Measurements from ENCODE around the gene UTS2B. TPM values are rescaled to one million over a fixed set of nuclear protein-coding genes. Genes with fewer than 3 reads are reported as not detected.

Gene UTS2B
- total and polyA plus RNA-seq, 10 of the 15 experiments (the other 5 are each of a cell fraction or from before 2014, with no cell fraction given), result 0.15 to 0.72 (median 0.44) TPM

GRCh38 chr3:191342006-191342405, 11.7 kb upstream of the UTS2B start:
- Histone ChIP-seq H3K27ac (ENCODE audit: control insufficient read depth, insufficient read depth) (no peak overlapping the region), H4K20me1 (ENCODE audit: control insufficient read depth, insufficient read depth) (no peaks in the 10 kb centered on the region; the same call in 1 of the 2 replicates), H3K36me3 (ENCODE audit: control insufficient read depth in 2 of 2, insufficient read depth in 2 of 2, low read length in 1 of 2) (no peaks in the 10 kb centered on the region), H3K79me2 (ENCODE audit: control insufficient read depth, insufficient read depth, low read length) (peaks cover 42% of the 10 kb centered on the region), H2AFZ (ENCODE audit: control insufficient read depth, low read depth, low read length) (no peak overlapping the region), H3K9me3 (replicated peaks; ENCODE audit: control insufficient read depth, insufficient read depth, low read length) (no peaks in the 10 kb centered on the region), H3K4me3 (no peak overlapping the region), H3K4me2 (ENCODE audit: control insufficient read depth, insufficient read depth) (no peak overlapping the region), H3K27me3 (replicated peaks in 1 of 2; ENCODE audit: control insufficient read depth in 2 of 2, insufficient read depth in 2 of 2, low read length in 1 of 2) (no peaks in the 10 kb centered on the region), H3K9ac (ENCODE audit: control insufficient read depth, insufficient read depth, low read length) (no peak overlapping the region), H3K4me1 (ENCODE audit: control insufficient read depth, insufficient read depth, low read length) (peaks cover 3% of the 10 kb centered on the region; the same call in 1 of the 2 replicates)
- ChIA-PET SMC1A (ENCODE audit: uncharacterized antibody, unreplicated experiment) (interaction anchor here (0.7 to 7.9 kb wide), 13 partner anchors 9 to 203 kb away, joined by 3 to 208 read pairs (median 4); no protein-coding TSS in a partner anchor), CTCF (interaction anchor here (0.7 to 0.8 kb wide), 3 partner anchors 11 to 14 kb away, joined by 3 to 7 read pairs (median 3); no protein-coding TSS in a partner anchor), RAD21 (ENCODE audit: unreplicated experiment) (interaction anchor here (0.7 to 7.2 kb wide), 6 partner anchors 9 to 1230 kb away, joined by 3 to 108 read pairs (median 8); no protein-coding TSS in a partner anchor), POLR2A (interaction anchor here (0.6 to 6.8 kb wide), 6 partner anchors 7 to 83 kb away, joined by 3 to 49 read pairs (median 4); no protein-coding TSS in a partner anchor)
- no TSS peak for BruUV-seq (replicated peaks)
- DNase-seq (ENCODE audit: low read depth, low spot score) (no peak), ATAC-seq (no peak), FAIRE-seq (no peak)
- intact Hi-C loops (cut with micrococcal nuclease; ENCODE audit: unreplicated experiment), result no loop called here
- 70% methylated on average over 2 of the region's 2 CpGs for WGBS (ENCODE audit: insufficient coverage, insufficient replicate concordance, low lambda C conversion rate, missing lambda C conversion rate)
- in situ Hi-C loops (cut with MboI), result no loop called here
- TF ChIP-seq CREM (IDR thresholded peaks at IDR 0.05; ENCODE audit: low read depth), result no peak
- no peak for TF ChIP-seq KLF5 (IDR thresholded peaks at IDR 0.05; ENCODE audit: partially characterized antibody)
- no peak for TF ChIP-seq EGR1 (IDR thresholded peaks at IDR 0.05; ENCODE audit: borderline replicate concordance in 1 of 2, low read depth in 2 of 2, low read length in 2 of 2)
- no peak for TF ChIP-seq GABPA (IDR thresholded peaks at IDR 0.05; ENCODE audit: low read depth)
- no peak for TF ChIP-seq ZNF24 (IDR thresholded peaks at IDR 0.05)
- TF ChIP-seq PAX8 (IDR thresholded peaks at IDR 0.05), result no peak
- TF ChIP-seq ZNF207 (IDR thresholded peaks at IDR 0.05; ENCODE audit: borderline replicate concordance), result no peak
- TF ChIP-seq BHLHE40 (IDR thresholded peaks at IDR 0.05; ENCODE audit: borderline replicate concordance in 1 of 2, low read depth in 2 of 2, low read length in 1 of 2), result no peak
- no peak for TF ChIP-seq IKZF1 (conservative IDR thresholded peaks at IDR 0.05)
- no peak for TF ChIP-seq MYC (IDR thresholded peaks at IDR 0.05; ENCODE audit: insufficient read depth, insufficient read length, insufficient replicate concordance, low read length, severe bottlenecking)
- TF ChIP-seq CTCF (IDR thresholded peaks at IDR 0.05 in 2 of 3, conservative IDR thresholded peaks at IDR 0.05 in 1 of 3; ENCODE audit: control insufficient read depth in 2 of 3, extremely low read depth in 1 of 3, insufficient read depth in 1 of 3, low read depth in 3 of 3, low read length in 3 of 3), result no peak
- no peak for TF ChIP-seq PBX3 (IDR thresholded peaks at IDR 0.05; ENCODE audit: insufficient replicate concordance, low read depth, low read length)
- TF ChIP-seq LARP7 (IDR thresholded peaks at IDR 0.05), result no peak
- TF ChIP-seq BCL3 (IDR thresholded peaks at IDR 0.05; ENCODE audit: borderline replicate concordance, insufficient read depth, low read depth, low read length, poor library complexity, severe bottlenecking), result no peak
- TF ChIP-seq SIN3A (IDR thresholded peaks at IDR 0.05; ENCODE audit: low read depth, low read length), result no peak
- TF ChIP-seq MYB (IDR thresholded peaks at IDR 0.05; ENCODE audit: borderline replicate concordance, low read depth, low read length), result no peak
